AG09309 (cell line): Measurements from ENCODE around the gene MAP3K12.

Source experiments
- DNase-seq: peaks from one replicate; pipeline ENCODE4 v3.0.0-alpha.2; 2010; ENCODE audit warnings: low read depth
- H3K4me3 ChIP-seq: 2 replicates; pipeline ENCODE4 v1.5.1; 2011; ENCODE audit warnings: mild to moderate bottlenecking, low read depth, low read length, moderate library complexity; ENCODE audit not compliant: control insufficient read depth
- CTCF ChIP-seq: IDR thresholded peaks from 2 replicates; pipeline ENCODE4 v1.5.1; 2011; ENCODE audit warnings: mild to moderate bottlenecking, low read depth, low read length, inconsistent platforms; ENCODE audit not compliant: insufficient read depth, control insufficient read depth; ENCODE audit errors: missing control alignments

The MAP3K12 gene

GRCh38 chr12:53459097-53459496, 40.2 kb downstream of the MAP3K12 start:
- no peak for DNase-seq
- no peak for TF ChIP-seq CTCF
- H3K4me3 ChIP-seq = no peak overlapping the region

GRCh38 chr12:53456654-53457366, 42.4 kb downstream of the MAP3K12 start:
- TF ChIP-seq CTCF = no peak
- H3K4me3 ChIP-seq = no peak overlapping the region
- no peak for DNase-seq

- H3K4me3 ChIP-seq = no peak overlapping the region
- TF ChIP-seq CTCF = no peak
- DNase-seq = no peak
Observed at GRCh38 chr12:53454707-53455106, 44.6 kb downstream of the MAP3K12 start.

- H3K4me3 ChIP-seq = peak overlapping the region; percentile 17
- TF ChIP-seq CTCF = no peak
- DNase-seq = no peak
Observed at GRCh38 chr12:53453953-53454640, 45.2 kb downstream of the MAP3K12 start.

GRCh38 chr12:53452159-53453077, 46.8 kb downstream of the MAP3K12 start:
- TF ChIP-seq CTCF = peak; percentile 7
- peak; percentile 46 for DNase-seq

GRCh38 chr12:53451661-53452158, 47.5 kb downstream of the MAP3K12 start, which contains the start of gene PCBP2:
TSS of gene PCBP2 (plus strand) at chr12:53452102. CDS start at chr12:53454801, 2,699 bp downstream.
- DNase-seq = peak; percentile 98
- H3K4me3 ChIP-seq = peak within 1 kb of the TSS; percentile 74
- peak; percentile 91 for TF ChIP-seq CTCF

More at GRCh38 chr12:53452159-53453077, 46.8 kb downstream of the MAP3K12 start:
- peak overlapping the region; percentile 74 for H3K4me3 ChIP-seq
